HepG2 (cell line): ENCODE measurements around the gene ODAD2. TPM values are rescaled to one million over a fixed set of nuclear protein-coding genes. Genes with fewer than 3 reads are reported as not detected.

Experiments used
- ATAC-seq: fragments of 200-7000 bp; cut with Tn5 transposase; 3 replicates; pipeline ENCODE4 v1.9.1; 2020; ENCODE audit warnings: mild to moderate bottlenecking, moderate library complexity
- Bru-seq: library from RNA; stranded (reverse); fragments of 400-500 nt; gene quantifications from one replicate; lab custom pipeline; 2021; lab: Mats Ljungman, UMichigan
- BruChase-seq, 2 experiments: library from RNA; stranded (reverse); fragments of 400-500 nt; gene quantifications; one replicate each; lab custom pipeline; 2021; lab: Mats Ljungman, UMichigan
- BruUV-seq: library from RNA; stranded (reverse); fragments of 400-500 nt; replicated peaks from 2 replicates; lab custom pipeline; 2021; lab: Mats Ljungman, UMichigan
- CTCF ChIA-PET: fragments of 300-600 bp; formaldehyde crosslinking; extraction: SDS; loops from one replicate; lab custom pipeline; 2021; ENCODE audit warnings: low total read pairs, inconsistent platforms, low intra/inter-chr PET ratio; lab: Yijun Ruan, JAX
- POLR2A ChIA-PET: fragments of 350-600 bp; sonication (Branson Sonifier 250); formaldehyde crosslinking; loops from one replicate; lab custom pipeline; 2020; ENCODE audit warnings: antibody characterized with exemption, inconsistent platforms; lab: Yijun Ruan, JAX
- DNase-seq: peaks from one replicate; pipeline ENCODE4 v3.0.0-alpha.2; 2015; ENCODE audit warnings: low spot score
- FAIRE-seq: peaks from 3 replicates; lab custom pipeline; 2011; peaks lifted over from hg19 to GRCh38; lab: Jason Lieb, UNC
- H2AFZ ChIP-seq: one replicate; pipeline ENCODE4 v1.6.1; 2011; ENCODE audit warnings: low read length, inconsistent platforms
- H3K27ac ChIP-seq: fragments of 300-600 bp; 3 replicates; pipeline ENCODE4 v1.8.0; 2011; ENCODE audit warnings: mixed run types, mild to moderate bottlenecking, mixed read lengths, low read length, inconsistent platforms; ENCODE audit not compliant: insufficient read depth; ENCODE audit errors: extremely low read length
- H3K27me3 ChIP-seq, 2 experiments: fragments of 200-600 bp in 1 of 2; 2 replicates in 1 of 2; 3 replicates in 1 of 2; pipeline versions ENCODE4 v1.6.0 to v1.8.0; 2011; ENCODE audit warnings: low read length in 2 of 2, mild to moderate bottlenecking in 2 of 2, moderate library complexity in 2 of 2, inconsistent platforms in 1 of 2; ENCODE audit not compliant: insufficient read depth in 2 of 2, control insufficient read depth in 1 of 2
- H3K36me3 ChIP-seq, 2 experiments: fragments of 200-600 bp in 1 of 2; replicated peaks in 1 of 2; 2 replicates in 1 of 2; 3 replicates in 1 of 2; pipeline versions ENCODE4 v1.5.1 to v1.8.0; 2011; ENCODE audit warnings: low read length in 2 of 2, inconsistent platforms in 1 of 2; ENCODE audit not compliant: insufficient read depth in 2 of 2, control insufficient read depth in 1 of 2
- H3K4me1 ChIP-seq: 2 replicates; pipeline ENCODE4 v1.5.1; 2012; ENCODE audit warnings: low read length, inconsistent platforms; ENCODE audit not compliant: insufficient read depth
- H3K4me2 ChIP-seq: 2 replicates; pipeline ENCODE4 v1.6.0; 2011; ENCODE audit warnings: low read depth, low read length, inconsistent platforms
- H3K4me3 ChIP-seq, 3 experiments: fragments of 200-600 bp in 1 of 3; sonication (generic), shearing (Covaris generic) in 1 of 3; replicated peaks in 1 of 3; 2 replicates each; pipeline ENCODE4 v1.5.1; 2011 to 2016; ENCODE audit warnings: low read length in 3 of 3, inconsistent platforms in 2 of 3, low read depth in 2 of 3, mild to moderate bottlenecking in 2 of 3, control low read depth in 1 of 3, mixed read lengths in 1 of 3; ENCODE audit not compliant: insufficient read depth in 1 of 3
- H3K79me2 ChIP-seq: one replicate; pipeline ENCODE4 v1.6.1; 2011; ENCODE audit warnings: low read length, inconsistent platforms; ENCODE audit not compliant: insufficient read depth
- H3K9ac ChIP-seq: 2 replicates; pipeline ENCODE4 v1.6.0; 2011; ENCODE audit warnings: mild to moderate bottlenecking, low read depth, low read length, inconsistent platforms; ENCODE audit not compliant: insufficient read depth
- H3K9me3 ChIP-seq: 2 replicates; pipeline ENCODE4 v1.5.1; 2012; ENCODE audit warnings: mild to moderate bottlenecking, low read length
- H4K20me1 ChIP-seq: 2 replicates; pipeline ENCODE4 v1.6.0; 2011; ENCODE audit warnings: inconsistent platforms, mild to moderate bottlenecking, low read length, moderate library complexity; ENCODE audit not compliant: insufficient read depth
- ELF3 ChIP-seq: IDR thresholded peaks from 2 replicates; pipeline ENCODE4 v1.6.1; 2016; ENCODE audit warnings: missing genetic modification reagents, missing compliant biosample characterization
- HNRNPH1 ChIP-seq: fragments of 200-400 bp; formaldehyde crosslinking; optimal IDR thresholded peaks from 2 replicates; pipeline ENCODE3; 2017; ENCODE audit warnings: mild to moderate bottlenecking, low read depth, low read length
- HNRNPLL ChIP-seq: fragments of 200-400 bp; formaldehyde crosslinking; IDR thresholded peaks from 2 replicates; pipeline ENCODE4 v1.6.1; 2017; ENCODE audit warnings: mild to moderate bottlenecking, low read depth, low read length; ENCODE audit not compliant: poor library complexity, severe bottlenecking
- MATR3 ChIP-seq: sonication (generic); formaldehyde crosslinking; IDR thresholded peaks from 2 replicates; pipeline ENCODE4 v1.4.0; 2020; ENCODE audit warnings: missing genetic modification reagents
- MTF2 ChIP-seq: sonication (generic); formaldehyde crosslinking; IDR thresholded peaks from 2 replicates; pipeline ENCODE4 v1.5.0; 2020; ENCODE audit warnings: missing genetic modification reagents, borderline replicate concordance
- PREB ChIP-seq: sonication (generic); formaldehyde crosslinking; IDR thresholded peaks from 2 replicates; pipeline ENCODE4 v1.4.0; 2020; ENCODE audit warnings: missing genetic modification reagents
- REPIN1 ChIP-seq: sonication (generic); formaldehyde crosslinking; IDR thresholded peaks from 2 replicates; pipeline ENCODE4 v1.8.0; 2022; ENCODE audit warnings: missing genetic modification reagents, low read depth, mild to moderate bottlenecking, borderline replicate concordance
- SPEN ChIP-seq: sonication (generic); formaldehyde crosslinking; IDR thresholded peaks from 2 replicates; pipeline ENCODE4 v1.5.1; 2020; ENCODE audit warnings: low read depth, mild to moderate bottlenecking, missing genetic modification reagents
- THAP8 ChIP-seq: sonication (generic); formaldehyde crosslinking; IDR thresholded peaks from 2 replicates; pipeline ENCODE4 v1.5.1; 2020; ENCODE audit warnings: missing genetic modification reagents, mild to moderate bottlenecking, borderline replicate concordance
- ZMAT3 ChIP-seq: sonication (generic); formaldehyde crosslinking; conservative IDR thresholded peaks from 2 replicates; pipeline ENCODE4 v1.7.0; 2021; ENCODE audit warnings: missing genetic modification reagents
- WGBS: methylation state at CpG from one replicate; pipeline ENCODE4 v1.1.6; 2017; ENCODE audit warnings: low lambda C conversion rate; 5-methylcytosine and 5-hydroxymethylcytosine counted together
- in situ Hi-C: cut with HindIII; loops from 2 replicates; pipeline ENCODE4 v1.10.0; 2017; ENCODE audit warnings: low pct_unique_long_range_greater_than_20kb; ENCODE audit not compliant: extremely low pct_ligation_motif_present
- intact Hi-C: fragments of 100-400 bp; cut with micrococcal nuclease; formaldehyde crosslinking; loops from one replicate; pipeline ENCODE4 v1.10.0; 2022; ENCODE audit not compliant: unreplicated experiment
- long read RNA-seq, 2 experiments: library from RNA in 1 of 2; library from polyadenylated mRNA in 1 of 2; stranded (forward) in 1 of 2; unstranded in 1 of 2; transcript quantifications; one replicate each; pipeline ENCODE4 v2.0.0, GENCODE V29; 2019 to 2022
- polyA minus RNA-seq, 3 experiments: library from RNA; depleted of rRNA, polyadenylated mRNA; stranded (reverse); fragments of >200 nt; gene quantifications; 2 replicates each; pipeline ENCODE4 v1.2.3, GENCODE V29; 2011; ENCODE audit warnings: low replicate concordance in 1 of 3
- polyA plus RNA-seq, 8 experiments: library from polyadenylated mRNA; depleted of rRNA in 3 of 8; stranded (reverse) in 7 of 8; unstranded in 1 of 8; fragments of >200 nt; fragmentation: Illumina TruSeq in 4 of 8; extraction: Trizol in 4 of 8; gene quantifications; 2 replicates each; pipeline versions ENCODE4 v1.2.1 to v1.2.3, GENCODE V29; 2011 to 2016; ENCODE audit warnings: low read depth in 4 of 8, missing spikeins in 1 of 8, mixed read lengths in 1 of 8; ENCODE audit not compliant: insufficient read depth in 1 of 8
- total RNA-seq, 5 experiments: library from RNA; depleted of rRNA; stranded (reverse); fragments of >200 nt; fragmentation: Illumina TruSeq; extraction: Trizol; gene quantifications; 2 replicates each; pipeline ENCODE4 v1.2.3, GENCODE V29; 2016; ENCODE audit warnings: low read depth in 1 of 5
- TF ChIP-seq, protein P1 (sequence below): sonication (generic); formaldehyde crosslinking; IDR thresholded peaks from 2 replicates; pipeline ENCODE4 v1.8.0; 2022; ENCODE audit warnings: low read depth, missing genetic modification reagents
- TF ChIP-seq, protein P2 (sequence below): IDR thresholded peaks from 2 replicates; pipeline ENCODE4 v1.6.1; 2016; ENCODE audit warnings: mild to moderate bottlenecking, missing biosample characterization, missing genetic modification reagents

Gene ODAD2, protein sequence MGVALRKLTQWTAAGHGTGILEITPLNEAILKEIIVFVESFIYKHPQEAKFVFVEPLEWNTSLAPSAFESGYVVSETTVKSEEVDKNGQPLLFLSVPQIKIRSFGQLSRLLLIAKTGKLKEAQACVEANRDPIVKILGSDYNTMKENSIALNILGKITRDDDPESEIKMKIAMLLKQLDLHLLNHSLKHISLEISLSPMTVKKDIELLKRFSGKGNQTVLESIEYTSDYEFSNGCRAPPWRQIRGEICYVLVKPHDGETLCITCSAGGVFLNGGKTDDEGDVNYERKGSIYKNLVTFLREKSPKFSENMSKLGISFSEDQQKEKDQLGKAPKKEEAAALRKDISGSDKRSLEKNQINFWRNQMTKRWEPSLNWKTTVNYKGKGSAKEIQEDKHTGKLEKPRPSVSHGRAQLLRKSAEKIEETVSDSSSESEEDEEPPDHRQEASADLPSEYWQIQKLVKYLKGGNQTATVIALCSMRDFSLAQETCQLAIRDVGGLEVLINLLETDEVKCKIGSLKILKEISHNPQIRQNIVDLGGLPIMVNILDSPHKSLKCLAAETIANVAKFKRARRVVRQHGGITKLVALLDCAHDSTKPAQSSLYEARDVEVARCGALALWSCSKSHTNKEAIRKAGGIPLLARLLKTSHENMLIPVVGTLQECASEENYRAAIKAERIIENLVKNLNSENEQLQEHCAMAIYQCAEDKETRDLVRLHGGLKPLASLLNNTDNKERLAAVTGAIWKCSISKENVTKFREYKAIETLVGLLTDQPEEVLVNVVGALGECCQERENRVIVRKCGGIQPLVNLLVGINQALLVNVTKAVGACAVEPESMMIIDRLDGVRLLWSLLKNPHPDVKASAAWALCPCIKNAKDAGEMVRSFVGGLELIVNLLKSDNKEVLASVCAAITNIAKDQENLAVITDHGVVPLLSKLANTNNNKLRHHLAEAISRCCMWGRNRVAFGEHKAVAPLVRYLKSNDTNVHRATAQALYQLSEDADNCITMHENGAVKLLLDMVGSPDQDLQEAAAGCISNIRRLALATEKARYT
- total RNA-seq (2016; rRNA removed; fragmentation: Illumina TruSeq; extraction: Trizol): not detected in 2 replicates
- not detected in 2 replicates for total RNA-seq (2016; cell fraction: cytosol; rRNA removed; fragmentation: Illumina TruSeq; extraction: Trizol; ENCODE audit: low read depth)
- total RNA-seq (2016; cell fraction: insoluble cytoplasmic fraction; rRNA removed; fragmentation: Illumina TruSeq; extraction: Trizol): not detected in 2 replicates
- not detected in 2 replicates for total RNA-seq (2016; cell fraction: membrane; rRNA removed; fragmentation: Illumina TruSeq; extraction: Trizol)
- not detected in 2 replicates for total RNA-seq (2016; cell fraction: nucleus; rRNA removed; fragmentation: Illumina TruSeq; extraction: Trizol)
- not detected in 2 replicates for polyA plus RNA-seq (2011; rRNA removed)
- polyA plus RNA-seq (2011; cell fraction: cytosol; rRNA removed): not detected in 2 replicates
- not detected in 2 replicates for polyA plus RNA-seq (2011; cell fraction: nucleus; rRNA removed)
- not detected in 2 replicates for polyA plus RNA-seq (2012)
- not detected in 2 replicates for polyA plus RNA-seq (2016; cell fraction: cytosol; fragmentation: Illumina TruSeq; extraction: Trizol; ENCODE audit: low read depth)
- polyA plus RNA-seq (2016; cell fraction: insoluble cytoplasmic fraction; fragmentation: Illumina TruSeq; extraction: Trizol; ENCODE audit: low read depth): not detected in 2 replicates
- not detected in 2 replicates for polyA plus RNA-seq (2016; cell fraction: membrane; fragmentation: Illumina TruSeq; extraction: Trizol; ENCODE audit: low read depth)
- not detected in 2 replicates for polyA plus RNA-seq (2016; cell fraction: nucleus; fragmentation: Illumina TruSeq; extraction: Trizol; ENCODE audit: insufficient read depth, low read depth)
- polyA minus RNA-seq (2011; rRNA and poly(A)+ RNA removed; ENCODE audit: low replicate concordance): 0.30 TPM in 1 of 2 replicates, not detected in the other
- polyA minus RNA-seq (2011; cell fraction: cytosol; rRNA and poly(A)+ RNA removed): not detected in 2 replicates
- not detected in 2 replicates for polyA minus RNA-seq (2011; cell fraction: nucleus; rRNA and poly(A)+ RNA removed)
- percentile 5 among the genes with signal in this experiment for Bru-seq, nascent RNA
- percentile 15 among the genes with signal in this experiment for BruChase-seq, experiment 1, labeled RNA remaining after a 6-hour chase
- percentile 17 among the genes with signal in this experiment for BruChase-seq, experiment 2, labeled RNA remaining after a 2-hour chase
- long read RNA-seq, experiment 1: 0 reads
- long read RNA-seq, experiment 2: 0 reads

GRCh38 chr10:27998954-27999275 is at the start of gene ODAD2:
Gene ODAD2, minus strand, starts transcription at chr10:27999079. Its CDS starts 3,937 bp downstream, at chr10:27995142.
- BruUV-seq: no TSS peak
- no peaks in the 10 kb centered on the region for H4K20me1 ChIP-seq
- DNase-seq (no peak), ATAC-seq (no peak), FAIRE-seq (no peak)
- H3K4me2 ChIP-seq: peak within 1 kb of the TSS; percentile 71
- no peak within 1 kb of the TSS for H2AFZ ChIP-seq
- H3K9ac ChIP-seq: no peak within 1 kb of the TSS
- H3K36me3 ChIP-seq: no peaks in the 10 kb centered on the region
- 13% methylated on average over 21 of the region's 30 CpGs for WGBS
- intact Hi-C loops: no loop called here
- CTCF ChIA-PET: no interaction called here
- H3K79me2 ChIP-seq: no peaks in the 10 kb centered on the region
- POLR2A ChIA-PET: no interaction called here
- in situ Hi-C loops: no loop called here
- H3K9me3 ChIP-seq: no peaks in the 10 kb centered on the region
- H3K27ac ChIP-seq: no peak within 1 kb of the TSS
- peak within 1 kb of the TSS; percentile 44 to 70 (median 59) for H3K4me3 ChIP-seq
- H3K27me3 ChIP-seq: peaks cover 0 to 55% of the 10 kb centered on the region in 2 experiments
- H3K4me1 ChIP-seq: peaks cover 7% of the 10 kb centered on the region
- no peak for TF ChIP-seq ELF3 (CRISPR knock-in tag)
- TF ChIP-seq HNRNPLL: peak; percentile 21
- TF ChIP-seq MTF2: no peak
- TF ChIP-seq THAP8 (CRISPR knock-in tag): no peak
- TF ChIP-seq ZMAT3 (CRISPR knock-in tag): no peak
- TF ChIP-seq, protein P1, sequence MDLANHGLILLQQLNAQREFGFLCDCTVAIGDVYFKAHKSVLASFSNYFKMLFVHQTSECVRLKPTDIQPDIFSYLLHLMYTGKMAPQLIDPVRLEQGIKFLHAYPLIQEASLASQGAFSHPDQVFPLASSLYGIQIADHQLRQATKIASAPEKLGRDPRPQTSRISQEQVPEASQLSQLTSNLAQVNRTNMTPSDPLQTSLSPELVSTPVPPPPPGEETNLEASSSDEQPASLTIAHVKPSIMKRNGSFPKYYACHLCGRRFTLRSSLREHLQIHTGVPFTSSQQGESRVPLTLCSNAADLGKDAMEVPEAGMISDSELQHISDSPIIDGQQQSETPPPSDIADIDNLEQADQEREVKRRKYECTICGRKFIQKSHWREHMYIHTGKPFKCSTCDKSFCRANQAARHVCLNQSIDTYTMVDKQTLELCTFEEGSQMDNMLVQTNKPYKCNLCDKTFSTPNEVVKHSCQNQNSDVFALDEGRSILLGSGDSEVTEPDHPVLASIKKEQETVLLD (CRISPR knock-in tag): no peak
- no peak for TF ChIP-seq MATR3 (CRISPR knock-in tag)
- no peak for TF ChIP-seq REPIN1
- TF ChIP-seq PREB (CRISPR knock-in tag): no peak
- TF ChIP-seq HNRNPH1: no peak
- TF ChIP-seq SPEN: 0 out of 2 replicates have a peak, but pooled peaks have one; percentile 4
- TF ChIP-seq, protein P2, sequence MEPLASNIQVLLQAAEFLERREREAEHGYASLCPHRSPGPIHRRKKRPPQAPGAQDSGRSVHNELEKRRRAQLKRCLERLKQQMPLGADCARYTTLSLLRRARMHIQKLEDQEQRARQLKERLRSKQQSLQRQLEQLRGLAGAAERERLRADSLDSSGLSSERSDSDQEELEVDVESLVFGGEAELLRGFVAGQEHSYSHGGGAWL (CRISPR knock-in tag): no peak
